ES-I3 (cell line): ENCODE data around the gene CYP21A2.
"Not testable (repeated sequence)": the region's sequence is repeated elsewhere in the genome, so short reads cannot be mapped to it uniquely, and the experiment has no call there.

Experiments
- H3K36me3 ChIP-seq: 2 replicates; pipeline ENCODE4 v1.6.1; 2013; ENCODE audit warnings: mild to moderate bottlenecking, low read length, control low read depth, moderate library complexity; ENCODE audit not compliant: insufficient read depth
- H3K4me1 ChIP-seq: 2 replicates; pipeline ENCODE4 v1.6.1; 2013; ENCODE audit warnings: mild to moderate bottlenecking, control low read depth, low read length; ENCODE audit not compliant: insufficient read depth
- H3K9ac ChIP-seq: 2 replicates; pipeline ENCODE4 v1.6.1; 2013; ENCODE audit warnings: low read depth, mild to moderate bottlenecking, low read length, moderate library complexity
- H3K9me3 ChIP-seq: 2 replicates; pipeline ENCODE4 v1.6.1; 2013; ENCODE audit warnings: mild to moderate bottlenecking, low read length, moderate library complexity; ENCODE audit not compliant: control insufficient read depth, insufficient read depth

The CYP21A2 gene

DNA sequence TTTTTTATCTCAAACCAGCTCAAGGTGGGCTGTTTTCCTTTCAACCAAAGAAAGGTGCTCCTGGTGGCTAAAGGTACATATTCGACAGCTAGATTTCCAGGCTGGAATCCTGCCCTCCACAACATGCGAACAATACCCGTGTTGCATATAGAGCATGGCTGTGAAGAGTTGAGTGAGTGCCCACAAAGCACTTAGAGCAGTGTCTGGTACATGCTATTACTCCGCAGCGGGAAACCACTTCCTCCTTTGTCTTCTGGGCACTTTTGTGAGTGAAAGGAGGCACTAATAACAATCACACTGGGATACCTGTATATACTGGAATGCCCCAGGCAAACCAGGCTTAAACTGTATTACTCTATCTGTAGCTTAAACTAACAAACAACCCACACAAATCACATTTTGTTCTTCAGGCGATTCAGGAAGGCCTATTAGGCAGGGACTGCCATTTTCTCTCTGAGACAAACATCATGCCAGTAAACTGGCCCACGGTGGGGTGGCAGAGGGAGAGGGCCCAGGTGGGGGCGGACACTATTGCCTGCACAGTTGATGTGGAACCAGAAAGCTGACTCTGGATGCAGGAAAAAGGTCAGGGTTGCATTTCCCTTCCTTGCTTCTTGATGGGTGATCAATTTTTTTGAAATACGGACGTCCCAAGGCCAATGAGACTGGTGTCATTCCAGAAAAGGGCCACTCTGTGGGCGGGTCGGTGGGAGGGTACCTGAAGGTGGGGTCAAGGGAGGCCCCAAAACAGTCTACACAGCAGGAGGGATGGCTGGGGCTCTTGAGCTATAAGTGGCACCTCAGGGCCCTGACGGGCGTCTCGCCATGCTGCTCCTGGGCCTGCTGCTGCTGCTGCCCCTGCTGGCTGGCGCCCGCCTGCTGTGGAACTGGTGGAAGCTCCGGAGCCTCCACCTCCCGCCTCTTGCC, at the start of gene CYP21A2:
Gene CYP21A2, plus strand, starts transcription at position 818 of the 927 bp plus-strand sequence. Its CDS starts 8 bp downstream, at position 826.
- H3K4me1 ChIP-seq, H3K9me3 ChIP-seq, H3K9ac ChIP-seq, H3K36me3 ChIP-seq: not testable (repeated sequence)

DNA sequence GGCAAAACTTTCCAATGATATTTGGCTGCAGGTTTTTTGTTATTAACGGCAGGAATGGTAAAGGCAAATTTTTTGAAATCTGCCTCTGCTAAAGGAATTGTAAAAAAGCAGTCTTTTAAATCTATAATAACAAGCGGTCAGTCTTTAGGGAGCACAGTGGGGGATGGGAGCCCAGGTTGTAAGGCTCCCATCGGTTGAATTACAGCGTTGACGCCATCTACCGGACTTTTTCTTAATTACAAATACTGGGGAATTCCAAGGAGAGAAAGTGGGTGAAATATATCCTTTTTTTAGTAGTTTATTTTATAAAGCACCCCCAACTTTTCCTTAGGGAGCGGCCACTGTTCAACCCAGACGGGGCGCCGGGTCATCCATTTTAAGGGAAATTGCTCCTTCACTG, 48.9 kb upstream of the CYP21A2 start:
- H3K9me3 ChIP-seq, H3K4me1 ChIP-seq, H3K36me3 ChIP-seq, H3K9ac ChIP-seq: not testable (repeated sequence)

- H3K36me3 ChIP-seq, H3K9me3 ChIP-seq, H3K9ac ChIP-seq, H3K4me1 ChIP-seq: not testable (repeated sequence)
These were observed 43.8 kb upstream of the CYP21A2 start for GRCh38 chr6:31994421-31994820.

DNA sequence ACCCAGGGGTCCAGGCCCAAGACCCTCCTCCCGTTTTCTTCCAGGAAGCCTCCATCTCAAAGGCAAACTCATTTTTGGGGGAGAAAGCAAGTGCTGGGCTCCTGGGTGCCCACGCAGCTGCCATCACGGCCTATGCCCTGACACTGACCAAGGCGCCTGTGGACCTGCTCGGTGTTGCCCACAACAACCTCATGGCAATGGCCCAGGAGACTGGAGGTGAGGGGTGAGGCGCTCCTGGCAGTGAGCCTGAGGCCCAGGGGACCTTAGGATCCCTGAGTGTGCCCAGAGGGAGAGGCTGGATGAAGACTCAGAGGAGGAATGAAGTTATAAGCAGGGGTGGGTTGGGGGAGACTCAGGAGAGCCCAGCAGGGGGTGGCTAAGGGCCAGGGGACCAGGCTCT, 41.8 kb upstream of the CYP21A2 start:
- H3K9ac ChIP-seq, H3K9me3 ChIP-seq, H3K36me3 ChIP-seq, H3K4me1 ChIP-seq: not testable (repeated sequence)

DNA sequence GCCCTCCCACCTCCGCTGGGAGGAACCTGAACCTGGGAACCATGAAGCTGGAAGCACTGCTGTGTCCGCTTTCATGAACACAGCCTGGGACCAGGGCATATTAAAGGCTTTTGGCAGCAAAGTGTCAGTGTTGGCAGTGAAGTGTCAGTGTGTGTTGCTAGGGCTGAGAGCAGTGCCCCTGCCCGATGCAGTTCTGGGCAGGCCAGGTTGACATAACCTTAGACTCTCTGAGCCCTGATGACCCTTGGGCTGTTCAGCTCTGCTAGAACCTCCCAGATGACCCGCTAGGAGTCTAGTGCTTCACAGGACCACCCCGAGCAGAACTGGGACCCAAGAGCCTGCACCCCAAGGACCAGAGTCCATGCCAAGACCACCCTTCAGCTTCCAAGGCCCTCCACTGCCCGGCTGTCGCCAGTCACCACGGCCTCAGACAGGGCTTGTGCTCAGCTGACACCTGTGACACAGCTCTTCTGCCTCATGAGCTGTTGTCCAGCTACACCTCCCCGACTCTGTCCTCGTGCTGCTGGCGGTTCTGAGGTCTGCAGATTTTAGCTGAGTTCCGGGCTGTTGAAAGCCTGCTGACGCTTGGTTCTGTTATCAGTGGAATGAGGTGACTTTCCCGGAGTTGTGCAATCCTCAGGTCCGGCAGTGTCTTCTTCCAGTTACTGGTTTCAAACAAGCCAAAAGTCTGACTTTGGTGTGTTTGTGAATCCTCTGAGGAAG, 35.5 kb upstream of the CYP21A2 start:
- H3K36me3 ChIP-seq, H3K4me1 ChIP-seq, H3K9me3 ChIP-seq, H3K9ac ChIP-seq: not testable (repeated sequence)

GRCh38 chr6:32003301-32003700, 34.9 kb upstream of the CYP21A2 start:
- H3K9ac ChIP-seq, H3K9me3 ChIP-seq, H3K36me3 ChIP-seq, H3K4me1 ChIP-seq: not testable (repeated sequence)

- not testable (repeated sequence) for H3K36me3 ChIP-seq, H3K9ac ChIP-seq, H3K9me3 ChIP-seq, H3K4me1 ChIP-seq
These were observed 33.8 kb upstream of the CYP21A2 start for GRCh38 chr6:32004393-32004792.

GRCh38 chr6:32004864-32005537, 33.2 kb upstream of the CYP21A2 start:
- not testable (repeated sequence) for H3K9ac ChIP-seq, H3K36me3 ChIP-seq, H3K9me3 ChIP-seq

GRCh38 chr6:32005538-32005880, 32.7 kb upstream of the CYP21A2 start:
- H3K9ac ChIP-seq, H3K9me3 ChIP-seq, H3K36me3 ChIP-seq, H3K4me1 ChIP-seq: not testable (repeated sequence)

More at GRCh38 chr6:32004864-32005537, 33.2 kb upstream of the CYP21A2 start:
- H3K4me1 ChIP-seq: not testable (repeated sequence)

DNA sequence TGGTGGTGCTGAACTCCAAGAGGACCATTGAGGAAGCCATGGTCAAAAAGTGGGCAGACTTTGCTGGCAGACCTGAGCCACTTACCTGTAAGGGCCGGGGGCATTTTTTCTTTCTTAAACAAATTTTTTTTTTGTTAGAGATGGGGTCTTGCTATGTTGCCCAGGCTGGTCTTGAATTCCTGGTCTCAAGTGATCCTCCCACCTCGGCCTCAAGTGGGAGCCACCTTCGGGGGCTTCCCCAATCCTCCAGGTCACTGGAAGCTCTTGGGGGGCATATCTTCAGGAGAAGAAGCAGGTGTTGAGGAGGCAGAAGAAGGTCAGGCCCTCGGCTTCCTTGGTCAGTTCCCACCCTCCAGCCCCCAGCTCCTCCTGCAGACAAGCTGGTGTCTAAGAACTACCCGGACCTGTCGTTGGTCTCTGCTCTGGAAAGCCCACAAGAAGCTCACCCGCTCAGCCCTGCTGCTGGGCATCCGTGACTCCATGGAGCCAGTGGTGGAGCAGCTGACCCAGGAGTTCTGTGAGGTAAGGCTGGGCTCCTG, 32.2 kb upstream of the CYP21A2 start:
- H3K4me1 ChIP-seq, H3K9ac ChIP-seq, H3K36me3 ChIP-seq, H3K9me3 ChIP-seq: not testable (repeated sequence)

DNA sequence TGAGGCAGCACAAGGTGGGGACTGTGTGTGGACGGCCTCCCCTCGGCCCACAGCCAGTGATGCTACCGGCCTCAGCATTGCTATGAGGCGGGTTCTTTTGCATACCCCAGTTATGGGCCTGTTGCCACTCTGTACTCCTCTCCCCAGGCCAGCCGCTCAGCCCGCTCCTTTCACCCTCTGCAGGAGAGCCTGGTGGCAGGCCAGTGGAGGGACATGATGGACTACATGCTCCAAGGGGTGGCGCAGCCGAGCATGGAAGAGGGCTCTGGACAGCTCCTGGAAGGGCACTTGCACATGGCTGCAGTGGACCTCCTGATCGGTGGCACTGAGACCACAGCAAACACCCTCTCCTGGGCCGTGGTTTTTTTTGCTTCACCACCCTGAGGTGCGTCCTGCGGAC, 31.1 kb upstream of the CYP21A2 start:
- not testable (repeated sequence) for H3K9me3 ChIP-seq, H3K36me3 ChIP-seq, H3K4me1 ChIP-seq, H3K9ac ChIP-seq

DNA sequence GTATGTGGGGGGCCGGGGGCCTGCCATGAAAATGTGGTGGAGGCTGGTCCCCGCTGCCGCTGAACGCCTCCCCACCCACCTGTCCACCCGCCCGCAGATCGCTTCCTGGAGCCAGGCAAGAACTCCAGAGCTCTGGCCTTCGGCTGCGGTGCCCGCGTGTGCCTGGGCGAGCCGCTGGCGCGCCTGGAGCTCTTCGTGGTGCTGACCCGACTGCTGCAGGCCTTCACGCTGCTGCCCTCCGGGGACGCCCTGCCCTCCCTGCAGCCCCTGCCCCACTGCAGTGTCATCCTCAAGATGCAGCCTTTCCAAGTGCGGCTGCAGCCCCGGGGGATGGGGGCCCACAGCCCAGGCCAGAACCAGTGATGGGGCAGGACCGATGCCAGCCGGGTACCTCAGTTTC, 30.2 kb upstream of the CYP21A2 start:
- H3K9ac ChIP-seq, H3K4me1 ChIP-seq, H3K9me3 ChIP-seq, H3K36me3 ChIP-seq: not testable (repeated sequence)

DNA sequence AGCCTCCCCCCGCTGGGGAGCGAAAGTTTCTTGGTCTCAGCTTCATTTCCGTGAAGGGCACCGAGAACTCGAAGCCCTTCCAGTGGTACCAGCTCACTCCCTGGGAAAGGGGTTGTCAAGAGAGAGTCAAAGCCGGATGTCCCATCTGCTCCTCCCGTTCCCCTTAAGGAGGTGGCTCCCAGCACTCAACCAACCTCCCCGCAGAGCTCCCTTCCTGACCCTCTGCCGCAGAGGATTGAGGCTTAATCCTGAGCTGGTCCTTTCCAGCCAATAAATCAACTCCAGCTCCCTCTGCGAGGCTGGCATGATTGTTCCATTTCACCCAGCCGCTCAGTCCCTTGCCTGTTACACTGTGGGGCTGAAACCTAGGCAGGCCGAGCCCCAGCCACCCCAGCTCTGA, 29.6 kb upstream of the CYP21A2 start:
- not testable (repeated sequence) for H3K9ac ChIP-seq, H3K36me3 ChIP-seq, H3K4me1 ChIP-seq, H3K9me3 ChIP-seq

GRCh38 chr6:32009537-32009936, 28.7 kb upstream of the CYP21A2 start:
- not testable (repeated sequence) for H3K36me3 ChIP-seq, H3K9me3 ChIP-seq, H3K4me1 ChIP-seq, H3K9ac ChIP-seq
